ENCODE data around the gene AAK1.
"Not testable (repeated sequence)": the region's sequence is repeated elsewhere in the genome, so short reads cannot be mapped to it uniquely, and the experiment has no call there.

Gene AAK1

GRCh38 chr2:69677914-69678313 is 34.4 kb upstream of the AAK1 start:
- no peak for DNase-seq (ENCODE audit: low read depth)
- TF ChIP-seq CTCF (IDR thresholded peaks at IDR 0.05; ENCODE audit: low read depth, low read length): no peak
- TF ChIP-seq POLR2A (IDR thresholded peaks at IDR 0.05; ENCODE audit: extremely low read depth, insufficient read length): no peak
- no peak for TF ChIP-seq MAX (IDR thresholded peaks at IDR 0.05; ENCODE audit: low read depth, low read length)
- no peak for TF ChIP-seq MYC (IDR thresholded peaks at IDR 0.05; ENCODE audit: low read depth, low read length)
- H3K4me3 ChIP-seq (ENCODE audit: low read depth, low read length): no peak overlapping the region

GRCh38 chr2:69676146-69676545 is 32.6 kb upstream of the AAK1 start:
- TF ChIP-seq POLR2A (IDR thresholded peaks at IDR 0.05; ENCODE audit: extremely low read depth, insufficient read length): no peak
- TF ChIP-seq CTCF (IDR thresholded peaks at IDR 0.05; ENCODE audit: low read depth, low read length): no peak
- no peak for TF ChIP-seq MAX (IDR thresholded peaks at IDR 0.05; ENCODE audit: low read depth, low read length)
- TF ChIP-seq MYC (IDR thresholded peaks at IDR 0.05; ENCODE audit: low read depth, low read length): no peak
- DNase-seq (ENCODE audit: low read depth): no peak
- H3K4me3 ChIP-seq (ENCODE audit: low read depth, low read length): no peak overlapping the region

- no peak for DNase-seq (ENCODE audit: low read depth)
- no peak for TF ChIP-seq MAX (IDR thresholded peaks at IDR 0.05; ENCODE audit: low read depth, low read length)
- TF ChIP-seq POLR2A (IDR thresholded peaks at IDR 0.05; ENCODE audit: extremely low read depth, insufficient read length): no peak
- no peak for TF ChIP-seq CTCF (IDR thresholded peaks at IDR 0.05; ENCODE audit: low read depth, low read length)
- no peak for TF ChIP-seq MYC (IDR thresholded peaks at IDR 0.05; ENCODE audit: low read depth, low read length)
These were observed 30.8 kb upstream of the AAK1 start for GRCh38 chr2:69674316-69674670.

GRCh38 chr2:69673098-69673497 is 29.6 kb upstream of the AAK1 start:
- not testable (repeated sequence) for H3K4me3 ChIP-seq (ENCODE audit: low read depth, low read length); DNase-seq (ENCODE audit: low read depth)

More at GRCh38 chr2:69674316-69674670, 30.8 kb upstream of the AAK1 start:
- H3K4me3 ChIP-seq (ENCODE audit: low read depth, low read length): no peak overlapping the region

GRCh38 chr2:69669666-69670065 is 26.1 kb upstream of the AAK1 start:
- no peak for DNase-seq (ENCODE audit: low read depth)
- TF ChIP-seq MYC (IDR thresholded peaks at IDR 0.05; ENCODE audit: low read depth, low read length): no peak
- TF ChIP-seq POLR2A (IDR thresholded peaks at IDR 0.05; ENCODE audit: extremely low read depth, insufficient read length): no peak
- no peak for TF ChIP-seq MAX (IDR thresholded peaks at IDR 0.05; ENCODE audit: low read depth, low read length)
- TF ChIP-seq CTCF (IDR thresholded peaks at IDR 0.05; ENCODE audit: low read depth, low read length): no peak
- H3K4me3 ChIP-seq (ENCODE audit: low read depth, low read length): no peak overlapping the region

- DNase-seq (ENCODE audit: low read depth): peak; percentile 36
- no peak overlapping the region for H3K4me3 ChIP-seq (ENCODE audit: low read depth, low read length)
- TF ChIP-seq MYC (IDR thresholded peaks at IDR 0.05; ENCODE audit: low read depth, low read length) (no peak), MAX (IDR thresholded peaks at IDR 0.05; ENCODE audit: low read depth, low read length) (no peak; the same call in 1 of the 2 replicates), CTCF (IDR thresholded peaks at IDR 0.05; ENCODE audit: low read depth, low read length) (no peak), POLR2A (IDR thresholded peaks at IDR 0.05; ENCODE audit: extremely low read depth, insufficient read length) (no peak)
These were observed 25.1 kb upstream of the AAK1 start for GRCh38 chr2:69668598-69668997.

Data from NB4 (cell line).